HUES64 (cell line): ENCODE measurements around the gene POTEB3.
"Not testable (repeated sequence)": the region's sequence is repeated elsewhere in the genome, so short reads cannot be mapped to it uniquely, and the experiment has no call there.

ENCODE experiments used
- H3K27ac ChIP-seq: 2 replicates; pipeline ENCODE4 v1.7.0; 2013; ENCODE audit warnings: low read depth, low read length, inconsistent platforms
- H3K27me3 ChIP-seq: 2 replicates; pipeline ENCODE4 v1.6.1; 2013; ENCODE audit warnings: mild to moderate bottlenecking, low read length; ENCODE audit not compliant: insufficient read depth
- H3K36me3 ChIP-seq: 2 replicates; pipeline ENCODE4 v1.6.1; 2013; ENCODE audit warnings: mild to moderate bottlenecking, low read length; ENCODE audit not compliant: insufficient read depth
- H3K4me1 ChIP-seq: 2 replicates; pipeline ENCODE4 v1.6.1; 2013; ENCODE audit warnings: mild to moderate bottlenecking, low read length, moderate library complexity; ENCODE audit not compliant: insufficient read depth
- H3K4me3 ChIP-seq: 2 replicates; pipeline ENCODE4 v1.5.1; 2013; ENCODE audit warnings: mild to moderate bottlenecking, low read length, moderate library complexity
- H3K9ac ChIP-seq: 2 replicates; pipeline ENCODE4 v1.6.1; 2013; ENCODE audit warnings: mild to moderate bottlenecking, low read depth, low read length
- H3K9me3 ChIP-seq: 2 replicates; pipeline ENCODE4 v1.6.1; 2013; ENCODE audit warnings: low read depth, low read length; ENCODE audit not compliant: insufficient read depth
- WGBS: fragments of 150-250, 120-280 bp; methylation state at CpG from one replicate; pipeline ENCODE4 v1.1.7; 2013; ENCODE audit warnings: missing lambda C conversion rate; 5-methylcytosine and 5-hydroxymethylcytosine counted together

The POTEB3 gene

DNA sequence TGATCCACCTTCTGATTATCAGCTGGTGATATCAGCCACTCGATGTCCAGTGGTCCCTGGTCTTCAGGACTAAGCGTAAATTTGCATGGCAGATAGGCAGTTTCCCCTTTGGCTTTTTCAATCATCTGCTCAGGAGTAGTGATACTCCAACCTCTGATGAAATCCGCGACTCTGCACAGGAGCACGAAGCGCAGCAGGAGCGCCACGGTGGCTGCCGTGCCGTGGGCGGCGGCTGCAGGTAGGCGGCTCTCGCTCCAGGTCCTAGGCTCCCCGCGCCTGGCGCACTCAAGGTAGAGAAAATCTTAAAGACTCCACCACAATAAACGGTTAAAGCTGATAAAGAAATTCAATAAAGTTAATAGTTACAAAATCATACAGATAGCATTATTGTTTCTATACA lies 66.6 kb downstream of the POTEB3 start:
- not testable (repeated sequence) for H3K9ac ChIP-seq, H3K4me3 ChIP-seq, H3K9me3 ChIP-seq, H3K4me1 ChIP-seq, H3K27me3 ChIP-seq, H3K36me3 ChIP-seq, H3K27ac ChIP-seq
- no CpG with 5 or more reads among the region's 18 CpGs for WGBS

DNA sequence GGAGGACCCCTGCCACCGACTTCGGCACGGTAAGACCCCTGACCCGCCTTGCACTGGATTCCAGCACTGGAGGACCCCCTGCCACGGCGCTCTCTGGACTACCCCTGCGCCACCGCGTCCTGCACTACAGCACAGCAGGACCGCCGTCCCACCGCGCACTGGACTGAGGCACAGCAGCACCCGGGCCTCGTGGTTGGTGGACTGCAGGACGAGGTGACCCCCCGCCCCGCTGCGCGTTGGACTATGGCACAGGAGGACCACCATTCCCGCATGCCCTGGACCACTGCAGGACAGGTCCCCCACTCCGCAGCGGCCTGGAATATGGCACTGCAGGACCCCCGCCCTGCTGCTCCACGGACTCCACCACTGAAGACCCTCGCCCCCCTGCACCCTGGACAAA lies 71.1 kb downstream of the POTEB3 start:
- not testable (repeated sequence) for H3K4me3 ChIP-seq, H3K27me3 ChIP-seq, H3K36me3 ChIP-seq, H3K27ac ChIP-seq, H3K9me3 ChIP-seq, H3K4me1 ChIP-seq, H3K9ac ChIP-seq
- WGBS: no CpG with 5 or more reads among the region's 26 CpGs

GRCh38 chr15:21368625-21369024 lies 71.7 kb downstream of the POTEB3 start:
- H3K36me3 ChIP-seq, H3K4me3 ChIP-seq, H3K4me1 ChIP-seq, H3K9me3 ChIP-seq, H3K27me3 ChIP-seq, H3K27ac ChIP-seq, H3K9ac ChIP-seq: not testable (repeated sequence)
- 97% methylated on average over 9 of the region's 22 CpGs for WGBS
